SK-N-SH (cell line): ENCODE results near the gene ADD1. TPM values are rescaled to one million over a fixed set of nuclear protein-coding genes. Genes with fewer than 3 reads are reported as not detected.

Experiments used
- CTCF ChIA-PET: fragments of 300-600, 350-600 bp; formaldehyde crosslinking; extraction: SDS; loops from one replicate; lab custom pipeline; 2021; lab: Yijun Ruan, JAX
- POLR2A ChIA-PET: fragments of 350-600 bp; sonication (Branson Sonifier 250); formaldehyde crosslinking; extraction: SDS; loops from one replicate; lab custom pipeline; 2020; ENCODE audit warnings: antibody characterized with exemption, inconsistent platforms; lab: Yijun Ruan, JAX
- DNase-seq: peaks from one replicate; pipeline ENCODE4 v3.0.0; 2012
- H2AFZ ChIP-seq: fragments of 200-600 bp; sonication (generic); 2 replicates; pipeline ENCODE4 v1.8.1; 2016; ENCODE audit warnings: antibody characterized with exemption, mild to moderate bottlenecking, low read depth
- H3F3A ChIP-seq: fragments of 200-600 bp; sonication (generic); replicated peaks from 2 replicates; pipeline ENCODE3; 2016; ENCODE audit warnings: antibody characterized with exemption, mild to moderate bottlenecking; ENCODE audit not compliant: insufficient read depth
- H3K27ac ChIP-seq, 2 experiments: fragments of 200-500 bp in 1 of 2; fragments of 200-600 bp in 1 of 2; sonication (Bioruptor generic) in 1 of 2; sonication (generic), shearing (Covaris generic) in 1 of 2; 2 replicates each; pipeline versions ENCODE4 v1.5.1 to v1.6.1; 2014 to 2016; ENCODE audit warnings: low read depth in 2 of 2, inconsistent platforms in 1 of 2, low read length in 1 of 2, mild to moderate bottlenecking in 1 of 2, mixed read lengths in 1 of 2
- H3K27me3 ChIP-seq: fragments of 200-600 bp; sonication (generic), shearing (Covaris generic); 2 replicates; pipeline ENCODE4 v1.6.1; 2016; ENCODE audit warnings: mixed run types; ENCODE audit not compliant: insufficient read depth
- H3K36me3 ChIP-seq, 2 experiments: fragments of 200-500 bp in 1 of 2; fragments of 200-600 bp in 1 of 2; sonication (Bioruptor generic) in 1 of 2; sonication (generic) in 1 of 2; replicated peaks in 1 of 2; 2 replicates each; pipeline versions ENCODE3 to v1.5.1; 2014 to 2016; ENCODE audit warnings: low read length in 1 of 2, mild to moderate bottlenecking in 1 of 2; ENCODE audit not compliant: insufficient read depth in 2 of 2, control insufficient read depth in 1 of 2
- H3K4me1 ChIP-seq, 2 experiments: fragments of 200-500 bp in 1 of 2; fragments of 200-600 bp in 1 of 2; sonication (Bioruptor generic) in 1 of 2; sonication (generic), shearing (Covaris generic) in 1 of 2; 2 replicates each; pipeline versions ENCODE4 v1.5.1 to v1.6.1; 2014 to 2016; ENCODE audit warnings: low read depth in 1 of 2, low read length in 1 of 2, mixed run types in 1 of 2; ENCODE audit not compliant: insufficient read depth in 2 of 2, control insufficient read depth in 1 of 2
- H3K4me2 ChIP-seq: fragments of 200-600 bp; sonication (generic), shearing (Covaris generic); 2 replicates; pipeline ENCODE4 v1.6.1; 2017; ENCODE audit warnings: mixed run types
- H3K4me3 ChIP-seq, 2 experiments: fragments of 200-500 bp in 1 of 2; fragments of 200-600 bp in 1 of 2; sonication (Bioruptor generic) in 1 of 2; sonication (generic), shearing (Covaris generic) in 1 of 2; 2 replicates each; pipeline versions ENCODE4 v1.5.1 to v1.8.1; 2014 to 2016; ENCODE audit warnings: low read depth in 2 of 2, inconsistent platforms in 1 of 2, low read length in 1 of 2, mild to moderate bottlenecking in 1 of 2, mixed read lengths in 1 of 2, moderate library complexity in 1 of 2
- H3K79me2 ChIP-seq: fragments of 200-600 bp; sonication (generic); 2 replicates; pipeline ENCODE4 v1.8.1; 2017; ENCODE audit warnings: mild to moderate bottlenecking; ENCODE audit not compliant: insufficient read depth
- H3K9ac ChIP-seq: fragments of 200-600 bp; sonication (generic); 2 replicates; pipeline ENCODE4 v1.6.1; 2017; ENCODE audit warnings: mixed run types
- H3K9me2 ChIP-seq: fragments of 200-600 bp; sonication (generic); 2 replicates; pipeline ENCODE4 v1.6.1; 2017; ENCODE audit warnings: mixed run types
- H3K9me3 ChIP-seq: fragments of 200-600 bp; sonication (generic); 2 replicates; pipeline ENCODE4 v1.6.1; 2017; ENCODE audit warnings: mixed run types, mild to moderate bottlenecking, moderate library complexity
- H4K20me1 ChIP-seq: fragments of 200-600 bp; sonication (generic); 2 replicates; pipeline ENCODE4 v1.6.1; 2017; ENCODE audit warnings: mild to moderate bottlenecking, mixed run types; ENCODE audit not compliant: insufficient read depth
- CHD2 ChIP-seq: fragments of 150-350 bp; IDR thresholded peaks from 2 replicates; pipeline ENCODE4 v1.6.1; 2018; ENCODE audit warnings: low read length; ENCODE audit not compliant: partially characterized antibody
- EZH2phosphoT487 ChIP-seq: fragments of 200-600 bp; sonication (generic); IDR thresholded peaks from 2 replicates; pipeline ENCODE4 v1.6.1; 2017; ENCODE audit warnings: low read depth, mixed run types, mild to moderate bottlenecking, antibody characterized with exemption, moderate library complexity, borderline replicate concordance
- GATA2 ChIP-seq: sonication (generic); formaldehyde crosslinking; IDR thresholded peaks from 2 replicates; pipeline ENCODE4 v1.5.0; 2020; ENCODE audit warnings: mild to moderate bottlenecking, missing genetic modification reagents
- NFIC ChIP-seq: IDR thresholded peaks from 2 replicates; pipeline ENCODE4 v1.4.0; 2012; ENCODE audit warnings: borderline replicate concordance
- NRF1 ChIP-seq: IDR thresholded peaks from 2 replicates; pipeline ENCODE4 v1.6.1; 2012; ENCODE audit warnings: low read depth, mild to moderate bottlenecking, low read length
- REST ChIP-seq: IDR thresholded peaks from 2 replicates; pipeline ENCODE4 v1.6.1; 2012; ENCODE audit warnings: mild to moderate bottlenecking, low read depth, low read length, moderate library complexity
- RFX5 ChIP-seq: IDR thresholded peaks from 2 replicates; pipeline ENCODE4 v1.6.1; 2012; ENCODE audit warnings: mild to moderate bottlenecking, improper control_type of control experiment, low read length
- RXRA ChIP-seq: IDR thresholded peaks from 2 replicates; pipeline ENCODE4 v1.4.0; 2012; ENCODE audit warnings: low read depth, mild to moderate bottlenecking, borderline replicate concordance
- TEAD4 ChIP-seq: IDR thresholded peaks from 2 replicates; pipeline ENCODE4 v1.4.0; 2012; ENCODE audit warnings: mild to moderate bottlenecking, borderline replicate concordance; ENCODE audit not compliant: insufficient read depth
- WGBS: methylation state at CpG from one replicate; pipeline ENCODE4 v1.1.6; 2017; ENCODE audit warnings: low lambda C conversion rate; 5-methylcytosine and 5-hydroxymethylcytosine counted together
- polyA plus RNA-seq, 3 experiments: library from polyadenylated mRNA; depleted of rRNA; stranded (reverse); fragments of >200 nt; gene quantifications; 2 replicates each; pipeline ENCODE4 v1.2.3, GENCODE V29; 2012

Gene ADD1
- polyA plus RNA-seq, 1 of the 3 experiments (the other 2 are of a cell fraction): 155 TPM

GRCh38 chr4:2867758-2868491, 24.3 kb downstream of the ADD1 start:
- Histone ChIP-seq H3F3A (no peaks in the 10 kb centered on the region), H3K27ac (peak overlapping the region in 1 of 2 experiments; percentile 79; a peak in 2 of 4 replicates), H3K4me1 (peaks cover 32 to 40% of the 10 kb centered on the region in 2 experiments; a peak in 3 of 4 replicates), H3K79me2 (peaks cover 100% of the 10 kb centered on the region), H3K27me3 (no peaks in the 10 kb centered on the region), H3K36me3 (no peaks in the 10 kb centered on the region), H3K9me2 (no peaks in the 10 kb centered on the region), H2AFZ (no peak overlapping the region), H3K9ac (no peak overlapping the region), H3K4me3 (peak overlapping the region in 1 of 2 experiments; percentile 7; a peak in 1 of 4 replicates), H3K4me2 (0 out of 2 replicates have a peak overlapping the region, but pooled peaks have one; percentile 1), H3K9me3 (no peaks in the 10 kb centered on the region), H4K20me1 (peaks cover 96% of the 10 kb centered on the region)
- peak; percentile 58 for DNase-seq
- ChIA-PET POLR2A (interaction anchor here (0.7 to 1.1 kb wide), 2 partner anchors 10 to 13 kb away, joined by 3 read pairs; no protein-coding TSS in a partner anchor), CTCF (interaction anchor here (0.9 kb wide), 1 partner anchor 65 kb away, joined by 3 read pairs; no protein-coding TSS in a partner anchor)
- WGBS: 73% methylated on average over 9 of the region's 10 CpGs
- peak; percentile 61; the same call in 1 of the 2 replicates for TF ChIP-seq GATA2 (CRISPR knock-in tag)
- TF ChIP-seq NFIC: no peak

GRCh38 chr4:2868877-2869487, 25.3 kb downstream of the ADD1 start:
- no peak overlapping the region for H3K4me3 ChIP-seq
- no peaks in the 10 kb centered on the region for H3K36me3 ChIP-seq
- H3K4me2 ChIP-seq: no peak overlapping the region
- peaks cover 100% of the 10 kb centered on the region for H3K79me2 ChIP-seq
- no peaks in the 10 kb centered on the region for H3K9me2 ChIP-seq
- 86% methylated on average over 12 of the region's 12 CpGs for WGBS
- CTCF ChIA-PET: no interaction called here
- DNase-seq: no peak
- POLR2A ChIA-PET: no interaction called here
- TF ChIP-seq RXRA: no peak
- TF ChIP-seq NRF1: no peak
- no peak for TF ChIP-seq CHD2
- no peak for TF ChIP-seq TEAD4
- no peak for TF ChIP-seq EZH2phosphoT487
- no peak for TF ChIP-seq REST
- no peak for TF ChIP-seq RFX5
- TF ChIP-seq NFIC: no peak
- peaks cover 96% of the 10 kb centered on the region for H4K20me1 ChIP-seq
- H3K27me3 ChIP-seq: no peaks in the 10 kb centered on the region
- peak overlapping the region in 1 of 2 experiments; percentile 79; a peak in 2 of 4 replicates for H3K27ac ChIP-seq
- no peaks in the 10 kb centered on the region for H3F3A ChIP-seq
- H3K9me3 ChIP-seq: no peaks in the 10 kb centered on the region
- no peak overlapping the region for H2AFZ ChIP-seq
- peaks cover 36 to 40% of the 10 kb centered on the region in 2 experiments; a peak in 3 of 4 replicates for H3K4me1 ChIP-seq
- no peak overlapping the region for H3K9ac ChIP-seq
